ENCODE results near the gene MAGI1. TPM values are rescaled to one million over a fixed set of nuclear protein-coding genes. Genes with fewer than 3 reads are reported as not detected.

The MAGI1 gene
- total RNA-seq, 1 donor from 2014 or later: 18.7 TPM

GRCh38 chr3:65584002-65584401 lies 454.7 kb downstream of the MAGI1 start:
- no peaks in the 10 kb centered on the region for H3K9me3 Mint-ChIP-seq (ENCODE audit: low read depth)
- no peak overlapping the region for H3K4me3 Mint-ChIP-seq (ENCODE audit: unreplicated experiment)
- no peaks in the 10 kb centered on the region for H3K36me3 Mint-ChIP-seq (ENCODE audit: low read depth)
- no peak for DNase-seq (ENCODE audit: low spot score)
- peaks cover 13% of the 10 kb centered on the region for H3K4me1 Mint-ChIP-seq (ENCODE audit: low read depth)
- H3K27ac Mint-ChIP-seq (ENCODE audit: unreplicated experiment): no peak overlapping the region
- TF ChIP-seq CTCF (IDR thresholded peaks at IDR 0.05): no peak
- no peaks in the 10 kb centered on the region for H3K27me3 Mint-ChIP-seq (ENCODE audit: low read depth)

GRCh38 chr3:65583188-65583587 lies 455.5 kb downstream of the MAGI1 start:
- Mint-ChIP-seq H3K27me3 (ENCODE audit: low read depth) (no peaks in the 10 kb centered on the region), H3K4me3 (ENCODE audit: unreplicated experiment) (no peak overlapping the region), H3K4me1 (ENCODE audit: low read depth) (peaks cover 14% of the 10 kb centered on the region), H3K27ac (ENCODE audit: unreplicated experiment) (peak overlapping the region; percentile 46), H3K9me3 (ENCODE audit: low read depth) (no peaks in the 10 kb centered on the region), H3K36me3 (ENCODE audit: low read depth) (no peaks in the 10 kb centered on the region)
- no peak for TF ChIP-seq CTCF (IDR thresholded peaks at IDR 0.05)
- DNase-seq (ENCODE audit: low spot score): no peak

- DNase-seq (ENCODE audit: low spot score): no peak
- no peak for TF ChIP-seq CTCF (IDR thresholded peaks at IDR 0.05)
- H3K4me3 Mint-ChIP-seq (ENCODE audit: unreplicated experiment): no peak overlapping the region
- no peak overlapping the region for H3K27ac Mint-ChIP-seq (ENCODE audit: unreplicated experiment)
- peaks cover 24% of the 10 kb centered on the region for H3K4me1 Mint-ChIP-seq (ENCODE audit: low read depth)
- H3K9me3 Mint-ChIP-seq (ENCODE audit: low read depth): no peaks in the 10 kb centered on the region
- no peaks in the 10 kb centered on the region for H3K36me3 Mint-ChIP-seq (ENCODE audit: low read depth)
- no peaks in the 10 kb centered on the region for H3K27me3 Mint-ChIP-seq (ENCODE audit: low read depth)
Measured at GRCh38 chr3:65582012-65582717, 456.6 kb downstream of the MAGI1 start.

- no peaks in the 10 kb centered on the region for H3K36me3 Mint-ChIP-seq (ENCODE audit: low read depth)
- no peak for DNase-seq (ENCODE audit: low spot score)
- no peak overlapping the region for H3K27ac Mint-ChIP-seq (ENCODE audit: unreplicated experiment)
- H3K4me1 Mint-ChIP-seq (ENCODE audit: low read depth): peaks cover 33% of the 10 kb centered on the region
- H3K27me3 Mint-ChIP-seq (ENCODE audit: low read depth): no peaks in the 10 kb centered on the region
- no peak for TF ChIP-seq CTCF (IDR thresholded peaks at IDR 0.05)
- H3K4me3 Mint-ChIP-seq (ENCODE audit: unreplicated experiment): no peak overlapping the region
- no peaks in the 10 kb centered on the region for H3K9me3 Mint-ChIP-seq (ENCODE audit: low read depth)
Measured at GRCh38 chr3:65581313-65581712, 457.4 kb downstream of the MAGI1 start.

- no peaks in the 10 kb centered on the region for H3K27me3 Mint-ChIP-seq (ENCODE audit: low read depth)
- no peaks in the 10 kb centered on the region for H3K36me3 Mint-ChIP-seq (ENCODE audit: low read depth)
- H3K9me3 Mint-ChIP-seq (ENCODE audit: low read depth): no peaks in the 10 kb centered on the region
- peaks cover 46% of the 10 kb centered on the region for H3K4me1 Mint-ChIP-seq (ENCODE audit: low read depth)
- H3K4me3 Mint-ChIP-seq (ENCODE audit: unreplicated experiment): no peak overlapping the region
- no peak overlapping the region for H3K27ac Mint-ChIP-seq (ENCODE audit: unreplicated experiment)
- no peak for DNase-seq (ENCODE audit: low spot score)
- no peak for TF ChIP-seq CTCF (IDR thresholded peaks at IDR 0.05)
Measured at GRCh38 chr3:65578861-65579260, 459.9 kb downstream of the MAGI1 start.
